Measurements from ENCODE around the gene LCA5L.

The LCA5L gene

GRCh38 chr21:39445321-39446269 is at the start of gene LCA5L:
Gene LCA5L (minus strand): TSS chr21:39445778. CDS start chr21:39428493, 17,285 bp downstream.
- peak; percentile 89 for DNase-seq (ENCODE audit: low read depth in 2 of 2)

DNA sequence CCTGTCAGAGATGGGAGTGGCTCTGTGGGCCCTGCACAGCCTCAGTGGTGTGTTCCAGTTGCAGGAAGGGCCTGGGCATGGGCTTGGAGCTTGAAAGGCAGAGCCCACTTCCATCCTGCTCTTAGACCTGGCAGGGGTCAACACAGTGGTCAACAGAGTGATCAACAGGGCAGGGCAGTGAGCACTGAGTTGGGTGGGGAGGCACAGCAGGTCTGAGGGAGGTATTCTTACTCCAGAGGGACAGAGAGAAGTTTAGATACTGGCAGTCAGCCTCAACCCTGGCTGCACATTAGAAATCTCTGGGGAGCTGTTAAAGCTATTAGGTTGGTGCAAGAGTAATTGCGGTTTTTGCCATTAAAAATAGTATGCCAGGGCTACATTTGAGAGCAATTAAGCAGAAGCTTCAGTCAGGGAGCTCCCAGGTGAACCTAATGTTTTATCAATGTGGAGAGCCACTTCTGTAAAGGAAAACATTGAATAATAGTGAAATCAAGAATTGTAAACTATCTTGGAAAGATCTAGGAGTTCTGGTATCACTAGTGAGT is 43.9 kb upstream of the LCA5L start:
- DNase-seq (ENCODE audit: low read depth in 2 of 2), result no peak

- no peak for DNase-seq (ENCODE audit: low read depth in 2 of 2)
Measured at GRCh38 chr21:39484711-39485276, 39.2 kb upstream of the LCA5L start.

- no peak for DNase-seq (ENCODE audit: low read depth in 2 of 2)
Measured at GRCh38 chr21:39483917-39484316, 38.3 kb upstream of the LCA5L start.

GRCh38 chr21:39481886-39482285 is 36.3 kb upstream of the LCA5L start:
- no peak for DNase-seq (ENCODE audit: low read depth in 2 of 2)

GRCh38 chr21:39480271-39480670 is 34.7 kb upstream of the LCA5L start:
- no peak for DNase-seq (ENCODE audit: low read depth in 2 of 2)

DNA sequence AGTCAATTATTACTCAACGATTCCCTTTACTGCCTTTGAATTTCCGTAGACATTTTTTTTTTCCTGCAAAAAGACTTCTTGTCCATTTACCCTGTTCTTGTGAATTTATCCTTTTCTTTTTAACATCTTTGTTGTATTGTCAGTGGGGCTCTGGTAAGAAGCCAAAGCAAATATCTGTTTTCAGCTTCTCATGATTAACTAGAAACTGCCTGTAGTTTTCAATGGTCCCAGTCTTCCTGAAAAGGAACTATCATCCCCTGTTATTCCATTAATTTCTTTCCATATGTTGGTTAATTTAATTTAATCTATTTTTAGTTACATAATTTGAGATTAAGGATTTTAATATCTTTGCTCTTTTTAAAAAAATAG is 34.2 kb upstream of the LCA5L start:
- DNase-seq (ENCODE audit: low read depth in 2 of 2), result no peak

DNA sequence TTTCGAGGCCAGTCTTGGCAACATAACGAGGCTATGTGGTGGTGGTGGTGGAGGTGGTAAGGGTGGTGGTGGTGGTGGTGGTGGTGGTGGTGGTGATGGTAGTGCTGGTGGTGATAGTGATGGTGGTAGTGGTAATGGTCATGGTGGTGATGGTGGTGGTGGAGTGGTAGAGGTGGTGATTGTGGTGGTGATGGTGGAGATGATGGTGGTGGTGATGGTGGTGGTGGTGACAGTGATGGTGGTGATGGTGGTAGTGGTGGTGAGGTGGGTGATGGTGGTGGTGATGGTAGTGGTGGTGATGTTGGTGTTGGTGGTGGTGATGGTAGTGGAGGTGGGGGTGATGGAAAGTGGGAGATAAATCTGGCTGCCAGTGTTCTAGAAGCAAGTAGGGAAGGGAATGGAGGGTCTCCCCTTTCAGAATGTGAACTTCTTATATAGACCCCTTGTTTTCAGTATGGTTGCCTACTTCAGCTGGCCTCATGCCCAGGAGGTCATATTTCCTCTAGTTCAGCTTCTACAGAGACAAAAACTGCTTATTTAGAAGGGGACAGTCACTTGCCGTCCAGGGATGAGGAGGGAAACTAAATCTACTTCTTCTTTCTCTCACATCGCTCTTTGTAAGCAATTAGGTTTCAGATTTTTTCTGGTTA is 33.7 kb upstream of the LCA5L start:
- no peak for DNase-seq (ENCODE audit: low read depth in 2 of 2)

DNA sequence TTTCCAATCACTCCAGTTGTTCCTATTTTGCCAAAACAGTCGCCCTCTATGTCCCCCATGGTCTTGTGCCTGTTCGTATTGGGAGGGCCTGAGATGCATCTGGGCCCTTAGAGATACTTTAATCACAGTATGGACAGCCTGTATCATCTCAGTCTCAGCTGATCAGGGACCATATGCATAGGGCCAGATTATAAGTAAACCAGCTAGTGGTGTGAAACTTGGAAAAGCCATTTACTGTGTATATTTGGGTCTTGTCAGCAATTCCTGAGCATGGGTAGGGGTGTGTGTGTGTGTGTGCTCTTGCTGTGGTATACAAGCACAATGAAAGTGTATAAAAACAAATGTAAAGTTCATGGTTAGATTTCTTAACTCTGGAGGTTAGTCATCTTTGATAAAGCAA is 29.0 kb upstream of the LCA5L start:
- no peak for DNase-seq (ENCODE audit: low read depth in 2 of 2)

DNA sequence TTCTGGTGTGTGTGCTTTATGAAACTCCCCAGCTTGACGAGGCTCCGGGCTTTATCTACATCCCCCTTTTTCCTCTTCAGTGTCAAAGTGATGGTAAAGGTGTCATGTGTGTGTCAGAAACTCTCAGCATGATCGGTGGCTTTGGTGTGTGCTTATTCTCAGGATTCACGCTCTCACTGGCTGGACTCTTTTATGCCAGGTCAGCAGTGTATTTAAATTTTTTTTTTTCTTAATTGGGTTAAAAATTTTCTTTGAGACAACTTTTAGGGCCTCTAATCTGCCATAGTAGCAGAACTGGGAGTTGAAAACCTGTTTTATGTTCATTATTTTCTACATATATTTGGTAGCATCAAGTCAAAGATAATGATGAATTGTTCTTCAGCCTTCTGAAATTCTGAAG is 27.2 kb upstream of the LCA5L start:
- no peak for DNase-seq (ENCODE audit: low read depth in 2 of 2)

DNA sequence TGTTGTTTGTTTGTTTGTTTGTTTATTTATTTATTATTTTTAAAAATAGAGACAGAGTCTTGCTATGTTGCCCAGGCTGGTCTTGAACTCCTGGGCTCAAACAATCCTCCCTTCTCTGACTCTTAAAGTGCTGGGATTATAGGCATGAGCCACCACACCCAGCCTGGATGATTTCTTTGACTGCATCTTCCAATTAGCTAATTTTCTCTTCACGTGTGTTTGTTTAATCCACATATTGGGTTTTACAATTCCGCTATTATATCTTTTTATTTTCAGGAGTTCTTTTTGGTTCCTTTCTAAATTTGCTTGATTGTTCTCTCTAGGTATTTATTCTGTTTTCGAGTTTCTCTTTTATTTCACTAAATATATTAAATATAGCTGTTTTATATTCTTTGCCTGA is 26.0 kb upstream of the LCA5L start:
- DNase-seq (ENCODE audit: low read depth in 2 of 2), result no peak

- DNase-seq (ENCODE audit: low read depth in 2 of 2), result no peak
Measured at GRCh38 chr21:39468559-39468958, 23.0 kb upstream of the LCA5L start.

DNA sequence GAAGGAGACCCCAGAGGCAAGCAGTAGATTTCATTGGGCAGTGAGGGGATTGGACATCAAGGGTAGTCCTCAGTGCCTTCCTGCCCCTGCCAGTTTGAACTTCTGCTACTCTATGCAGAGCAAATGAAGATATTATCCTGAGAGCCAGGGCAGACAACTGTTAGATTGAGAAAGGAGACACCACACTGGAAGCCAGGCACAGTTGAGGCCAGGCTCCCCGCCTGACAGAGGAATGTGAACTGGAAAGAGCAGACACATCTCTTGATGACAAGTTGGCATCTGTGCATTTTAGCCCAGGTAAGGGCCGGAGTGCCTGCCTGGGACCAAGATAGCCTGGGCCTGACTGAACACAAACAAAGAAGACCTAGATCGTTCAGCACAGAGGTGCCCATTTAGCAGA is 22.2 kb upstream of the LCA5L start:
- DNase-seq (ENCODE audit: low read depth in 2 of 2), result no peak

GRCh38 chr21:39466584-39466983 is 21.0 kb upstream of the LCA5L start:
- no peak for DNase-seq (ENCODE audit: low read depth in 2 of 2)

DNA sequence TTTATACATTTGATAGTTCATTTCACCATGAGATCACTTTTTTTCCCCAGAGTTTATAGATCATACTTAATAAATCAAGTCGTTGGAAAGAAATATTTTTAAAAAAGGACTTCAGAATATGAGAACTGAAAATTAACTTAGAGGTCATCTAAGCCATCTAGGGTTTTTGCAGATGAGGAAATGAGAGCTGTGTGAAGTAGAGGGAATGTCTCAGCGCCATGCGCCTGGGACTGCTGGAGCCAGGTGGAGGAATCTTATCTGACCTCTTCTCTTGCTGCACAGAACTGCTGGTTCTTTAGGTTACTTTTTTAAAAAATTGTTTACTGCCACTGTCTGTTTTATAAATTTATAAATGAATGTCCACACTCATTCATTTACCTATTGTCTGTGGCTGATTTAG is 17.7 kb upstream of the LCA5L start:
- no peak for DNase-seq (ENCODE audit: low read depth in 2 of 2)

DNA sequence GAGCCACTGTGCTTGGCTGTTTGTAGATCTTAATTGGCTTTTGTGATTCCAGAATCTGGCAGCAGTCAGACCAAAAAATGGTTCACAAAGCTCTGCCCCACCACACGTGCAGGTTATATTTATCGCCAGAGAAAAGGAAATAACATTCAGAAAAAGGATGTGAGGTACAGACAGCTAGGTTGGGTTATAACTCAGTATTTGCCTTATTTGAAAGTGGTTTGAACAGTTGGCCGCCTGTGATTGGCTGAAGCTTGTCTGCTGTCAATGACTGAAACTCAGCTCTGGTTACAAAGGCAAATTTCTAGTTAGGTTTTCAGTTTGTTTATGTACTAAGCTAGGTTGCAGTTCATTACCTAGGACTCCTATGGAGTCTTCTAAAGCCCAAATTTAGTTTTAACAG is 15.8 kb upstream of the LCA5L start:
- DNase-seq (ENCODE audit: low read depth in 2 of 2), result no peak

DNA sequence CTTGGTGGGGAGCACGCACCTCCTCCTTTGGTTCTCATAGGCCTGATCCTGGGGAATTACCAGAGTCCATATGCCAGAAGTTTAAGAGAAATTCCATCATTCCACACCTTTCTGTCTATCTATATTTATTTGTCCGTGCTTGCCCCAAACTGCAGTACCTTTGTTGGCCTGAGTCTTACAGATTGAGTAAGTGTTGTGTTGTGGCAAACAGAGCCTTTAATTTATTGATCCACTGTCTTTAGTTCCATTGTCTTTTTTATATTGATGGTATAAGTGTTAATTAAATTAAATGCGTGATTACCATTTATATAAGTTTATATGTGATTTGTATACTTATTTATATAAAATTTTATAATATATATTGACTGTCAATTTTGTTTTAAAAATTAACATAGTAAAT is 11.1 kb upstream of the LCA5L start:
- DNase-seq (ENCODE audit: low read depth in 2 of 2), result no peak

DNA sequence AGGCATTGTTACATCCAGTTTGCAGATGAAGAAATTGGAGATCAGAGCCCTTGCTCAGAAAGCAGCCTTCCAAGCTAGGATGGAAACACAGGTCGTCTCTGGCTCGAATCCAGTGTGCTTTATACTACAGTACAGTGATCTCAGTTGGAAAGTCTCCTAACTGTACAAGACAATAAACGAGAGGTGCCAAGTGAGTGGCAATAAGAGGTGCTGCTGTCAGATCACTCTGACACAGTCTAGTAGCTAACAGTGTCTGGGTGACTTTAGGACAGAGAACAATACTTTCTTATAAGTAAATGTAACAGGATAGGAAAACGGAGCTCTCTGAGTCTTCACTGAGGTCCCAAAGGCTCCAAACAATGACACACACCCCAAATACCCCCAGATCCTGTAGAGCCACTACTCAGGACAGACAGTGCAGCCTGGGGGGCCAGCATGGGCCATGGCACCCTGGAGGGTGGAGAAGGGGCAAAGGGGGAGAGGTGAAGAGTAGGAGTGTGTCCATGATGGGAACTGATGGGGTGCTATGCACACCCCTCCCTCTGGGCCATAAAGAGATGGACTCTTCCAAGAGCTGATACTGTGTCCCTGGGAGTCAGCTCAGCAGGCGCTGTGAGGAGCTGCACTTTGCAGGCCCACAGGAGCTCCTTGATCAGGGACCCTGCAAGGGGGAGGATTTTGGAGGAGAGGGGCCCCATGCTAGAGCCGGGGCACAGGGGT is 9.5 kb upstream of the LCA5L start:
- no peak for DNase-seq (ENCODE audit: low read depth in 2 of 2)

- no peak for DNase-seq (ENCODE audit: low read depth in 2 of 2)
Measured at GRCh38 chr21:39453571-39454179, 8.1 kb upstream of the LCA5L start.

DNA sequence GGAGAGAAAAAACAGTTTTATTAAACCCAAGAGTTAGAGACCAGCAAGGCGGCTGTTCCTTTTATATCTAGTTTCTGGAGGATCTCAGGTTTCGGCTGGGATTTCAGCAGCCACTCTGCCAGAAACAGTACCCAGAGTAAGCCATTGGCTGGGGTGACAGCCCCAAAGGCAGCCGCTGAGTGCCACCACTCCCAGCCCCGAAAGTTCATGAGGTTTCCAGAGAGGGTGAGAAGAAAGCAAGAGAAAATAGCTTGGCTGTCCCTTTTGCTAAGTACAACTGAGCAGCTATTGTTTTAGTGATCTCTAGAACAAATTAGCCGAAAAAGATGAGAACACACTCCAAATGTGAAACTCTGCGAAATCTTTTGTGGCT is 7.4 kb upstream of the LCA5L start:
- DNase-seq (ENCODE audit: low read depth in 2 of 2), result no peak

- no peak for DNase-seq (ENCODE audit: low read depth in 2 of 2)
Measured at GRCh38 chr21:39452207-39452969, 6.8 kb upstream of the LCA5L start.
